Measurements from ENCODE around the gene VPREB3.
"Not testable (repeated sequence)": the region's sequence is repeated elsewhere in the genome, so short reads cannot be mapped to it uniquely, and the experiment has no call there.

The VPREB3 gene

GRCh38 chr22:23745791-23746190 lies 8.4 kb downstream of the VPREB3 start:
- H3K4me3 Mint-ChIP-seq, result no peak overlapping the region
- no peak overlapping the region for H3K27ac Mint-ChIP-seq

GRCh38 chr22:23744485-23744884 lies 9.7 kb downstream of the VPREB3 start:
- Mint-ChIP-seq H3K4me1 (no peaks in the 10 kb centered on the region), H3K27me3 (no peaks in the 10 kb centered on the region), H3K27ac (no peak overlapping the region), H3K9me3 (no peaks in the 10 kb centered on the region), H3K4me3 (no peak overlapping the region), H3K36me3 (ENCODE audit: low read depth) (peaks cover 17% of the 10 kb centered on the region)
- DNase-seq (no peak), ATAC-seq (no peak)

More at GRCh38 chr22:23745791-23746190, 8.4 kb downstream of the VPREB3 start:
- DNase-seq (no peak), ATAC-seq (no peak)
- Mint-ChIP-seq H3K4me1 (peaks cover 10% of the 10 kb centered on the region), H3K9me3 (no peaks in the 10 kb centered on the region), H3K27me3 (no peaks in the 10 kb centered on the region), H3K36me3 (ENCODE audit: low read depth) (peaks cover 17% of the 10 kb centered on the region)

GRCh38 chr22:23744001-23744400 lies 10.2 kb downstream of the VPREB3 start:
- H3K4me3 Mint-ChIP-seq, result no peak overlapping the region
- no peak overlapping the region for H3K27ac Mint-ChIP-seq
- no peaks in the 10 kb centered on the region for H3K9me3 Mint-ChIP-seq
- no peaks in the 10 kb centered on the region for H3K4me1 Mint-ChIP-seq
- H3K36me3 Mint-ChIP-seq (ENCODE audit: low read depth), result peaks cover 17% of the 10 kb centered on the region
- ATAC-seq (no peak), DNase-seq (no peak)
- H3K27me3 Mint-ChIP-seq, result no peaks in the 10 kb centered on the region

GRCh38 chr22:23743303-23743705 lies 10.9 kb downstream of the VPREB3 start:
- peaks cover 17% of the 10 kb centered on the region for H3K36me3 Mint-ChIP-seq (ENCODE audit: low read depth)
- DNase-seq (no peak), ATAC-seq (no peak)
- H3K4me1 Mint-ChIP-seq, result no peaks in the 10 kb centered on the region
- no peaks in the 10 kb centered on the region for H3K27me3 Mint-ChIP-seq
- H3K27ac Mint-ChIP-seq, result no peak overlapping the region
- no peaks in the 10 kb centered on the region for H3K9me3 Mint-ChIP-seq
- H3K4me3 Mint-ChIP-seq, result no peak overlapping the region

GRCh38 chr22:23742505-23743264 lies 11.5 kb downstream of the VPREB3 start:
- Mint-ChIP-seq H3K36me3 (ENCODE audit: low read depth) (peaks cover 17% of the 10 kb centered on the region), H3K4me3 (no peak overlapping the region), H3K9me3 (no peaks in the 10 kb centered on the region), H3K27me3 (no peaks in the 10 kb centered on the region), H3K27ac (no peak overlapping the region), H3K4me1 (no peaks in the 10 kb centered on the region)
- DNase-seq, result no peak
- no peak for ATAC-seq

- no peaks in the 10 kb centered on the region for H3K9me3 Mint-ChIP-seq
- H3K27ac Mint-ChIP-seq, result no peak overlapping the region
- DNase-seq, result no peak
- ATAC-seq, result no peak
- no peaks in the 10 kb centered on the region for H3K36me3 Mint-ChIP-seq (ENCODE audit: low read depth)
- H3K27me3 Mint-ChIP-seq, result no peaks in the 10 kb centered on the region
- H3K4me3 Mint-ChIP-seq, result no peak overlapping the region
- no peaks in the 10 kb centered on the region for H3K4me1 Mint-ChIP-seq
Measured at GRCh38 chr22:23737696-23738095, 16.5 kb downstream of the VPREB3 start.

GRCh38 chr22:23728108-23728507 lies 26.1 kb downstream of the VPREB3 start:
- ATAC-seq; H3K4me3 Mint-ChIP-seq; H3K27me3 Mint-ChIP-seq; H3K4me1 Mint-ChIP-seq; DNase-seq; H3K9me3 Mint-ChIP-seq; H3K27ac Mint-ChIP-seq; H3K36me3 Mint-ChIP-seq (ENCODE audit: low read depth): not testable (repeated sequence)

GRCh38 chr22:23722724-23723123 lies 31.5 kb downstream of the VPREB3 start:
- no peak overlapping the region for H3K27ac Mint-ChIP-seq

GRCh38 chr22:23722160-23722559 lies 32.1 kb downstream of the VPREB3 start:
- peaks cover 4% of the 10 kb centered on the region for H3K4me1 Mint-ChIP-seq
- no peaks in the 10 kb centered on the region for H3K27me3 Mint-ChIP-seq
- H3K36me3 Mint-ChIP-seq (ENCODE audit: low read depth), result no peaks in the 10 kb centered on the region
- ATAC-seq, result no peak
- no peaks in the 10 kb centered on the region for H3K9me3 Mint-ChIP-seq
- no peak overlapping the region for H3K4me3 Mint-ChIP-seq
- H3K27ac Mint-ChIP-seq, result no peak overlapping the region
- DNase-seq, result no peak

More at GRCh38 chr22:23722724-23723123, 31.5 kb downstream of the VPREB3 start:
- DNase-seq (no peak), ATAC-seq (no peak)
- Mint-ChIP-seq H3K4me1 (no peaks in the 10 kb centered on the region), H3K4me3 (no peak overlapping the region), H3K36me3 (ENCODE audit: low read depth) (no peaks in the 10 kb centered on the region), H3K9me3 (no peaks in the 10 kb centered on the region), H3K27me3 (no peaks in the 10 kb centered on the region)

GRCh38 chr22:23720855-23721254 lies 33.4 kb downstream of the VPREB3 start:
- no peaks in the 10 kb centered on the region for H3K36me3 Mint-ChIP-seq (ENCODE audit: low read depth)
- H3K4me3 Mint-ChIP-seq, result no peak overlapping the region
- H3K27me3 Mint-ChIP-seq, result no peaks in the 10 kb centered on the region
- H3K27ac Mint-ChIP-seq, result no peak overlapping the region
- H3K4me1 Mint-ChIP-seq, result peaks cover 8% of the 10 kb centered on the region
- no peak for DNase-seq
- H3K9me3 Mint-ChIP-seq, result no peaks in the 10 kb centered on the region
- no peak for ATAC-seq

- DNase-seq, result no peak
- Mint-ChIP-seq H3K9me3 (no peaks in the 10 kb centered on the region), H3K4me1 (peaks cover 21% of the 10 kb centered on the region), H3K4me3 (no peak overlapping the region), H3K27me3 (no peaks in the 10 kb centered on the region), H3K27ac (no peak overlapping the region), H3K36me3 (ENCODE audit: low read depth) (peaks cover 9% of the 10 kb centered on the region)
- ATAC-seq, result no peak
Measured at GRCh38 chr22:23718371-23719165, 35.7 kb downstream of the VPREB3 start.

- peak; percentile 85 for DNase-seq
- Mint-ChIP-seq H3K27me3 (no peaks in the 10 kb centered on the region), H3K9me3 (no peaks in the 10 kb centered on the region), H3K27ac (peak overlapping the region; percentile 83), H3K4me1 (peaks cover 22% of the 10 kb centered on the region), H3K36me3 (ENCODE audit: low read depth) (peaks cover 9% of the 10 kb centered on the region), H3K4me3 (peak overlapping the region; percentile 71)
- peak; percentile 85 for ATAC-seq
Measured at GRCh38 chr22:23716811-23717801, 37.1 kb downstream of the VPREB3 start.

- H3K9me3 Mint-ChIP-seq, result no peaks in the 10 kb centered on the region
- H3K27ac Mint-ChIP-seq, result no peak overlapping the region
- peak overlapping the region; percentile 71 for H3K4me3 Mint-ChIP-seq
- H3K4me1 Mint-ChIP-seq, result peaks cover 22% of the 10 kb centered on the region
- no peaks in the 10 kb centered on the region for H3K27me3 Mint-ChIP-seq
- no peak for ATAC-seq
- H3K36me3 Mint-ChIP-seq (ENCODE audit: low read depth), result peaks cover 12% of the 10 kb centered on the region
- DNase-seq, result no peak
Measured at GRCh38 chr22:23715806-23716375, 38.3 kb downstream of the VPREB3 start.
